B cell (primary cell): ENCODE results near the gene EXOSC2. TPM values are rescaled to one million over a fixed set of nuclear protein-coding genes. Genes with fewer than 3 reads are reported as not detected.

Source experiments
- ATAC-seq: fragments of 200-7000 bp; cut with Tn5 transposase; one replicate; pipeline ENCODE4 v1.10.0; 2021; ENCODE audit warnings: low read depth, mild to moderate bottlenecking, moderate number of reproducible peaks, moderate library complexity
- CTCF ChIA-PET: fragments of 350-600 bp; sonication (Branson Sonifier 250); formaldehyde crosslinking; loops from one replicate; lab custom pipeline; 2021; ENCODE audit warnings: antibody characterized with exemption, inconsistent platforms; lab: Charles Lee
- POLR2A ChIA-PET: fragments of 350-600 bp; sonication (Branson Sonifier 250); formaldehyde crosslinking; loops from one replicate; lab custom pipeline; 2021; ENCODE audit warnings: antibody characterized with exemption; lab: Charles Lee
- DNase-seq: peaks from one replicate; pipeline ENCODE4 v3.0.0; 2013
- H2AFZ ChIP-seq: 2 replicates; pipeline ENCODE4 v1.6.1; 2012; ENCODE audit warnings: mild to moderate bottlenecking, low read depth, low read length; ENCODE audit not compliant: insufficient read depth, poor library complexity, severe bottlenecking
- H3K27ac ChIP-seq, 2 donors: 1 replicate in 1 of 2; 2 replicates in 1 of 2; pipeline ENCODE4 v1.5.1; 2012 to 2013; ENCODE audit warnings: low read length in 2 of 2, mild to moderate bottlenecking in 2 of 2, moderate library complexity in 1 of 2
- H3K27me3 ChIP-seq, 4 experiments: fragments of 200-600 bp in 1 of 4; sonication (generic) in 1 of 4; replicated peaks in 1 of 4; 1 replicate in 2 of 4; 2 replicates in 2 of 4; pipeline versions ENCODE4 v1.6.1 to v1.7.0; 2013 to 2016; ENCODE audit warnings: low read length in 3 of 4, mild to moderate bottlenecking in 2 of 4, mixed read lengths in 1 of 4, moderate library complexity in 1 of 4; ENCODE audit not compliant: insufficient read depth in 4 of 4, control insufficient read depth in 3 of 4; ENCODE audit errors: control extremely low read depth in 1 of 4
- H3K36me3 ChIP-seq, 2 experiments: replicated peaks in 1 of 2; 1 replicate in 1 of 2; 2 replicates in 1 of 2; pipeline versions ENCODE4 v1.6.1 to v1.7.1; 2013; ENCODE audit warnings: low read length in 1 of 2; ENCODE audit not compliant: insufficient read depth in 2 of 2, control insufficient read depth in 1 of 2; ENCODE audit errors: control extremely low read depth in 1 of 2, extremely low read depth in 1 of 2
- H3K4me1 ChIP-seq, 2 donors: fragments of 200-600 bp in 1 of 2; sonication (generic) in 1 of 2; 1 replicate in 1 of 2; 2 replicates in 1 of 2; pipeline versions ENCODE4 v1.5.1 to v1.6.1; 2013 to 2017; ENCODE audit warnings: low read length in 2 of 2; ENCODE audit not compliant: control insufficient read depth in 2 of 2, insufficient read depth in 2 of 2
- H3K4me2 ChIP-seq: replicated peaks from 2 replicates; pipeline ENCODE3; 2012; ENCODE audit warnings: mild to moderate bottlenecking, low read depth, low read length; ENCODE audit not compliant: poor library complexity, severe bottlenecking
- H3K4me3 ChIP-seq, 5 experiments: fragments of 200-600 bp in 1 of 5; sonication (generic) in 1 of 5; 1 replicate in 3 of 5; 2 replicates in 2 of 5; pipeline versions ENCODE4 v1.5.1 to v1.7.0; 2011 to 2016; ENCODE audit warnings: low read length in 4 of 5, mild to moderate bottlenecking in 4 of 5, low read depth in 2 of 5, control low read depth in 1 of 5, moderate library complexity in 1 of 5; ENCODE audit not compliant: insufficient read depth in 1 of 5; ENCODE audit errors: control extremely low read depth in 1 of 5, extremely low read depth in 1 of 5
- H3K79me2 ChIP-seq: fragments of 200-600 bp; sonication (generic); one replicate; pipeline ENCODE4 v1.6.0; 2016; ENCODE audit warnings: low read length; ENCODE audit not compliant: control insufficient read depth, insufficient read depth
- H3K9ac ChIP-seq: fragments of 200-600 bp; sonication (generic); 2 replicates; pipeline ENCODE4 v1.6.1; 2017; ENCODE audit warnings: mild to moderate bottlenecking, low read length, moderate library complexity
- H3K9me3 ChIP-seq, 3 donors: one replicate each; pipeline versions ENCODE4 v1.6.1 to v1.7.1; 2013; ENCODE audit warnings: low read length in 2 of 3; ENCODE audit not compliant: control insufficient read depth in 2 of 3, insufficient read depth in 1 of 3; ENCODE audit errors: control extremely low read depth in 1 of 3
- H4K20me1 ChIP-seq: 2 replicates; pipeline ENCODE4 v1.6.0; 2012; ENCODE audit warnings: mild to moderate bottlenecking, low read length; ENCODE audit not compliant: insufficient read depth, control insufficient read depth, poor library complexity, severe bottlenecking
- H3K27ac Mint-ChIP-seq: one replicate; pipeline ENCODE4 v1.8.0; 2021; ENCODE audit warnings: mixed read lengths
- H3K27me3 Mint-ChIP-seq: one replicate; pipeline ENCODE4 v1.8.0; 2021; ENCODE audit warnings: mixed read lengths
- H3K4me1 Mint-ChIP-seq: one replicate; pipeline ENCODE4 v1.8.0; 2021; ENCODE audit warnings: mixed read lengths
- H3K4me3 Mint-ChIP-seq: one replicate; pipeline ENCODE4 v1.8.0; 2021; ENCODE audit warnings: mixed read lengths
- H3K9me3 Mint-ChIP-seq: one replicate; pipeline ENCODE4 v1.8.0; 2022; ENCODE audit warnings: mixed read lengths; ENCODE audit not compliant: insufficient read depth
- EZH2 ChIP-seq: IDR thresholded peaks from 2 replicates; pipeline ENCODE4 v1.6.1; 2012; ENCODE audit warnings: borderline replicate concordance, low read depth, mild to moderate bottlenecking, moderate library complexity, low read length; ENCODE audit not compliant: insufficient read depth, poor library complexity, severe bottlenecking
- WGBS: methylation state at CpG from one replicate; pipeline ENCODE4 v1.1.5; 2013; ENCODE audit warnings: missing lambda C conversion rate; ENCODE audit not compliant: insufficient coverage; 5-methylcytosine and 5-hydroxymethylcytosine counted together
- intact Hi-C: fragments of 100-400 bp; cut with micrococcal nuclease; formaldehyde crosslinking; loops from one replicate; pipeline ENCODE4 v1.10.0; 2022
- polyA plus RNA-seq: library from polyadenylated mRNA; depleted of rRNA; stranded (reverse); fragments of >200 nt; gene quantifications from 2 replicates; pipeline ENCODE4 v1.2.3, GENCODE V29; 2012
- total RNA-seq, 2 donors: library from RNA; stranded (reverse); fragments of 120-200 nt in 1 of 2; gene quantifications; 1 replicate in 1 of 2; 2 replicates in 1 of 2; pipeline versions ENCODE4 v1.2.3 to v1.2.4, GENCODE V29; 2013 to 2022
- TF ChIP-seq, protein P1 (sequence below): fragments of 200-600 bp; IDR thresholded peaks from one replicate; pipeline ENCODE4 v1.8.0; 2022; ENCODE audit warnings: antibody characterized with exemption, mild to moderate bottlenecking

The EXOSC2 gene
- total and polyA plus RNA-seq, 2 donors (not counting 1 experiment from before 2014, with no cell fraction given): 31.5 to 53.3 TPM

- peaks cover 6% of the 10 kb centered on the region for H3K4me1 Mint-ChIP-seq
- Histone ChIP-seq H3K79me2 (peaks cover 46% of the 10 kb centered on the region), H3K9ac (no peak overlapping the region), H3K27me3 (no peaks in the 10 kb centered on the region), H3K4me2 (no peak overlapping the region), H3K4me1 (no peaks in the 10 kb centered on the region), H3K36me3 (no peaks in the 10 kb centered on the region), H2AFZ (no peak overlapping the region), H4K20me1 (peaks cover 36% of the 10 kb centered on the region), H3K27ac (no peak overlapping the region), H3K9me3 (no peaks in the 10 kb centered on the region), H3K4me3 (no peak overlapping the region)
- H3K9me3 Mint-ChIP-seq: no peaks in the 10 kb centered on the region
- no peak for DNase-seq
- ChIA-PET CTCF (no interaction called here), POLR2A (no interaction called here)
- intact Hi-C loops: no loop called here
- no peak overlapping the region for H3K27ac Mint-ChIP-seq
- no peak overlapping the region for H3K4me3 Mint-ChIP-seq
- no peak for TF ChIP-seq EZH2
- TF ChIP-seq, protein P1, sequence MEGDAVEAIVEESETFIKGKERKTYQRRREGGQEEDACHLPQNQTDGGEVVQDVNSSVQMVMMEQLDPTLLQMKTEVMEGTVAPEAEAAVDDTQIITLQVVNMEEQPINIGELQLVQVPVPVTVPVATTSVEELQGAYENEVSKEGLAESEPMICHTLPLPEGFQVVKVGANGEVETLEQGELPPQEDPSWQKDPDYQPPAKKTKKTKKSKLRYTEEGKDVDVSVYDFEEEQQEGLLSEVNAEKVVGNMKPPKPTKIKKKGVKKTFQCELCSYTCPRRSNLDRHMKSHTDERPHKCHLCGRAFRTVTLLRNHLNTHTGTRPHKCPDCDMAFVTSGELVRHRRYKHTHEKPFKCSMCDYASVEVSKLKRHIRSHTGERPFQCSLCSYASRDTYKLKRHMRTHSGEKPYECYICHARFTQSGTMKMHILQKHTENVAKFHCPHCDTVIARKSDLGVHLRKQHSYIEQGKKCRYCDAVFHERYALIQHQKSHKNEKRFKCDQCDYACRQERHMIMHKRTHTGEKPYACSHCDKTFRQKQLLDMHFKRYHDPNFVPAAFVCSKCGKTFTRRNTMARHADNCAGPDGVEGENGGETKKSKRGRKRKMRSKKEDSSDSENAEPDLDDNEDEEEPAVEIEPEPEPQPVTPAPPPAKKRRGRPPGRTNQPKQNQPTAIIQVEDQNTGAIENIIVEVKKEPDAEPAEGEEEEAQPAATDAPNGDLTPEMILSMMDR: no peak
- no peak for ATAC-seq
- WGBS: 100% methylated on average over 1 of the region's 3 CpGs
- no peaks in the 10 kb centered on the region for H3K27me3 Mint-ChIP-seq
Observed at GRCh38 chr9:130746434-130747212, 53.0 kb downstream of the EXOSC2 start.

DNA sequence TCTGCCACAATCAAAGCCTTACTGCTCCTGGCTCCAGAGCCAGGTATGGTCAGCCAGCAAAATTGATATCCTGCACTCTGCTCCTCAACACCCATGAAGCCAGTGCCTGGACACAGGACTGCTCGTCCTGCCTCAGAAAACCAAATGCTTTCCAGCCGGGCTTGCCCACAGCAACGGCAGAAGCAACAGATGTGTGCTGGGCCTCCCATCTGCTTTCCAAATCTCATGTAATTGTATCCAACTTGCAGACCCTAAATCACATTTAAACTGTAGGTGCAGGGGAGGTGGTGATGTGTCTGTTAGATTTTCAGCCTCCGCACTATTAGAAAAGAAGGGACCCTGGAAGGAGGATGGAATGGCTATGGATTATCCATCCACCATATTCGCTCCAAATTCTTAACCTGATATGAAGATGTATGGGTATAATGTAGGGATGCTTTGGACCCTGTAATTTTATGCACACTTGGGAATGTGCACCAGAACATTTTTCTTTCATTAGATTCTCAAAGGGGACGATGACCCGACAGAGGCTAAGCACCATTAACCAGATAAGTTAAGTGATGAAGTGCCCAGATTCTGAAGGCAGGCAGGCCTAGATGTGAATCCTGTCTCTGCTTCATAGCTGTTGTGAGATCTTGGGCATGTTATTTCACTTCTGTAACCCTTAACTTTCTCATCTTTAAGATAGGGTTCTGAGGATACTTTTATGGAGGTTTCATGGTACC, 58.2 kb downstream of the EXOSC2 start:
- Histone ChIP-seq H3K4me2 (no peak overlapping the region), H3K27me3 (no peaks in the 10 kb centered on the region), H4K20me1 (peaks cover 32% of the 10 kb centered on the region), H3K4me1 (peaks cover 7 to 12% of the 10 kb centered on the region in 2 donors), H2AFZ (no peak overlapping the region), H3K9ac (no peak overlapping the region), H3K9me3 (no peaks in the 10 kb centered on the region), H3K27ac (no peak overlapping the region), H3K4me3 (no peak overlapping the region), H3K36me3 (no peaks in the 10 kb centered on the region), H3K79me2 (peaks cover 25% of the 10 kb centered on the region)
- ATAC-seq (no peak), DNase-seq (no peak)
- intact Hi-C loops: no loop called here
- POLR2A ChIA-PET: no interaction called here
- Mint-ChIP-seq H3K27ac (no peak overlapping the region), H3K4me1 (peaks cover 26% of the 10 kb centered on the region), H3K9me3 (no peaks in the 10 kb centered on the region), H3K27me3 (no peaks in the 10 kb centered on the region), H3K4me3 (no peak overlapping the region)
- no CpG with 5 or more reads among the region's 7 CpGs for WGBS
- CTCF ChIA-PET: no interaction called here
- TF ChIP-seq, protein P1: no peak
- no peak for TF ChIP-seq EZH2
